Peyer's patch (tissue), 4 donors: ENCODE results near the gene UST. TPM values are rescaled to one million over a fixed set of nuclear protein-coding genes. Genes with fewer than 3 reads are reported as not detected.

Source experiments
- DNase-seq, 3 donors: peaks; one replicate each; pipeline ENCODE4 v3.0.0-alpha.2; 2017 to 2019
- H3K27ac ChIP-seq, 4 donors: fragments of 200-600 bp; sonication (generic); one replicate each; pipeline ENCODE4 v1.5.1; 2016 to 2019
- H3K27me3 ChIP-seq, 2 donors: fragments of 200-600 bp; sonication (generic); one replicate each; pipeline ENCODE4 v1.5.1; 2019
- H3K36me3 ChIP-seq, 3 donors: fragments of 200-600 bp; sonication (generic); one replicate each; pipeline ENCODE4 v1.5.1; 2016 to 2019
- H3K4me1 ChIP-seq, 4 donors: fragments of 200-600 bp; sonication (generic); one replicate each; pipeline ENCODE4 v1.5.1; 2016 to 2019
- H3K4me3 ChIP-seq, 4 donors: fragments of 200-600 bp; sonication (generic); 1 replicate in 3 of 4; 2 replicates in 1 of 4; pipeline ENCODE4 v1.5.1; 2016 to 2019; ENCODE audit warnings: mild to moderate bottlenecking in 1 of 4
- H3K9me3 ChIP-seq, 4 donors: fragments of 200-600 bp; sonication (generic); one replicate each; pipeline ENCODE4 v1.5.1; 2016 to 2019; ENCODE audit warnings: mild to moderate bottlenecking in 1 of 4
- POLR2A ChIP-seq, 2 donors: fragments of 450-650 bp; IDR thresholded peaks; one replicate each; pipeline ENCODE4 v1.5.1; 2017; ENCODE audit warnings: antibody characterized with exemption in 2 of 2, mild to moderate bottlenecking in 2 of 2, moderate library complexity in 2 of 2
- total RNA-seq, 4 donors: library from RNA; depleted of rRNA; stranded (reverse); fragments of >200 nt; gene quantifications; one replicate each; pipeline ENCODE4 v1.1.0, GENCODE V29; 2016
- TF ChIP-seq, protein P1 (sequence below), 6 experiments: fragments of 450-650 bp in 4 of 6; fragments of 200-600 bp in 2 of 6; sonication (generic) in 1 of 6; IDR thresholded peaks; one replicate each; pipeline ENCODE4 v1.5.1; 2017 to 2019; ENCODE audit warnings: antibody characterized with exemption in 6 of 6, mild to moderate bottlenecking in 3 of 6, moderate library complexity in 1 of 6

UST gene
- total RNA-seq, 4 donors from 2014 or later: 3.0 to 37.1 (median 4.6) TPM

DNA sequence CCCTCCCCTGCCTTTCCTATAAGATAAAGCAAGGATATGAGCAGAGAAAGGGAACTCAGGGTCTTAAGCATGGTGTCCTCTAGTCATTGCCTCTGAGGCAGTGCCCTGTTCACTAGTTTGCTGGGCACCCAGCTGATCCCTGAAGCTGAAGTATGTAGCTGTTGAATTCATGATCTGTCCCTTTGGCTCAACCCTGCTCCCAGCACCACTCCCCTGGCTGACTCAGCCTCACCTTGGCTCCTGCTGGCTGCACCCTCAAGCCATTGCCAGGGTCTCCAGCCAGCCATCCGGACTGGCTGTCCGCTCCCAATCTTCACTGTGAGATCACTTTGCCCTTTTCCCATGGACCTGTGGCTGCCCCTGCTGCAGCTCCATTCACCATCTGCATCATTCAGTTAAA, 25.9 kb upstream of the UST start:
- H3K36me3 ChIP-seq: no peaks in the 10 kb centered on the region
- no peak for TF ChIP-seq POLR2A (IDR thresholded peaks at IDR 0.05)
- TF ChIP-seq, protein P1, sequence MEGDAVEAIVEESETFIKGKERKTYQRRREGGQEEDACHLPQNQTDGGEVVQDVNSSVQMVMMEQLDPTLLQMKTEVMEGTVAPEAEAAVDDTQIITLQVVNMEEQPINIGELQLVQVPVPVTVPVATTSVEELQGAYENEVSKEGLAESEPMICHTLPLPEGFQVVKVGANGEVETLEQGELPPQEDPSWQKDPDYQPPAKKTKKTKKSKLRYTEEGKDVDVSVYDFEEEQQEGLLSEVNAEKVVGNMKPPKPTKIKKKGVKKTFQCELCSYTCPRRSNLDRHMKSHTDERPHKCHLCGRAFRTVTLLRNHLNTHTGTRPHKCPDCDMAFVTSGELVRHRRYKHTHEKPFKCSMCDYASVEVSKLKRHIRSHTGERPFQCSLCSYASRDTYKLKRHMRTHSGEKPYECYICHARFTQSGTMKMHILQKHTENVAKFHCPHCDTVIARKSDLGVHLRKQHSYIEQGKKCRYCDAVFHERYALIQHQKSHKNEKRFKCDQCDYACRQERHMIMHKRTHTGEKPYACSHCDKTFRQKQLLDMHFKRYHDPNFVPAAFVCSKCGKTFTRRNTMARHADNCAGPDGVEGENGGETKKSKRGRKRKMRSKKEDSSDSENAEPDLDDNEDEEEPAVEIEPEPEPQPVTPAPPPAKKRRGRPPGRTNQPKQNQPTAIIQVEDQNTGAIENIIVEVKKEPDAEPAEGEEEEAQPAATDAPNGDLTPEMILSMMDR (IDR thresholded peaks at IDR 0.05): no peak
- no peak for DNase-seq
- no peak overlapping the region for H3K4me3 ChIP-seq
- H3K27ac ChIP-seq: no peak overlapping the region
- no peaks in the 10 kb centered on the region for H3K4me1 ChIP-seq
- H3K9me3 ChIP-seq: no peaks in the 10 kb centered on the region
- no peaks in the 10 kb centered on the region for H3K27me3 ChIP-seq

DNA sequence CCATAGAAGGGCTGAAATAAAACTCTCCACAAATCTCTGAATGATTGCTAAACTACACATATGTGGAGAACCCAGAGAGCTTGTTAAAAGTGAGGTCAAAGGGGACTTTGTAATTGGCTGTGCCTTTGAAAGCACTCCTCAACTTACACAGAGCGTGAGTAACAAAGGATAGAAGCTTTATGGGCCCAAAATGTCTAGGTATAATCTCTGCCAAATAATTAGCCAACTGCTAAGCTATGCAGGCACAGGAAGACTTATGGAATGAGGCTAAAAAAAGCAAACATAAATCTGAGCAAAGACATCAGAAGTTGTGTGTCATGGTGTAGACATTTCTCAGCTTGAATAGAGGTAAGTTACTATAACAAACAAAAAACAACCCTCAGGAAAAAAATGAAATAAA, 23.3 kb upstream of the UST start:
- Histone ChIP-seq H3K27ac (no peak overlapping the region), H3K4me1 (no peaks in the 10 kb centered on the region), H3K4me3 (no peak overlapping the region), H3K9me3 (no peaks in the 10 kb centered on the region), H3K36me3 (no peaks in the 10 kb centered on the region), H3K27me3 (no peaks in the 10 kb centered on the region)
- DNase-seq: no peak
- no peak for TF ChIP-seq POLR2A (IDR thresholded peaks at IDR 0.05)
- TF ChIP-seq, protein P1 (IDR thresholded peaks at IDR 0.05): no peak

GRCh38 chr6:148724428-148724827, 22.4 kb upstream of the UST start:
- DNase-seq: no peak
- Histone ChIP-seq H3K4me1 (no peaks in the 10 kb centered on the region), H3K4me3 (no peak overlapping the region), H3K36me3 (no peaks in the 10 kb centered on the region), H3K9me3 (no peaks in the 10 kb centered on the region), H3K27ac (no peak overlapping the region), H3K27me3 (no peaks in the 10 kb centered on the region)
- TF ChIP-seq, protein P1 (IDR thresholded peaks at IDR 0.05): no peak
- TF ChIP-seq POLR2A (IDR thresholded peaks at IDR 0.05): no peak

- no peak for DNase-seq
- no peak for TF ChIP-seq POLR2A (IDR thresholded peaks at IDR 0.05)
- TF ChIP-seq, protein P1 (IDR thresholded peaks at IDR 0.05): no peak
- Histone ChIP-seq H3K4me1 (no peaks in the 10 kb centered on the region), H3K27me3 (no peaks in the 10 kb centered on the region), H3K27ac (no peak overlapping the region), H3K9me3 (no peaks in the 10 kb centered on the region), H3K36me3 (no peaks in the 10 kb centered on the region), H3K4me3 (no peak overlapping the region)
These were observed 19.7 kb upstream of the UST start for GRCh38 chr6:148727104-148727503.

DNA sequence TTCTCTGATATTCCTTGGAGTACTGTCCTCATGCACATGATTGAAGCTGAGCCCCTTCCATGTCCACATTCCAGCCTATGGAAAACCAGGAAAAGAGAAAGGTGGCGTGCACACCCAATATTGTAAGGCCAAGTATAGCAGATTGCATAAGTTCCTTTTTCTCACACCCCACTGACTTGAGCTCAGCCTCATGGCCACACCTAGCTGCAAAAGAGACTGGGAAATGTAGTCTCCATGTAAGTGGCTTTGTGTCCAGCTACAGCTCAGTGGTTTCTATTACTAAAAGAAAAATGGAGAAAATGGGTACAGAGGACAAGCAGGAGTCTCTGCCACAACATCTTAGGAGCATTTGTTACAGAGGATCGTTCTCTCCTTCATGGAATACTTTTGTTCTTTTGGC, 10.8 kb upstream of the UST start:
- H3K4me1 ChIP-seq: no peaks in the 10 kb centered on the region
- no peaks in the 10 kb centered on the region for H3K27me3 ChIP-seq
- H3K36me3 ChIP-seq: no peaks in the 10 kb centered on the region
- no peak overlapping the region for H3K4me3 ChIP-seq
- no peak for TF ChIP-seq POLR2A (IDR thresholded peaks at IDR 0.05)
- TF ChIP-seq, protein P1 (IDR thresholded peaks at IDR 0.05): no peak
- no peak overlapping the region for H3K27ac ChIP-seq
- no peaks in the 10 kb centered on the region for H3K9me3 ChIP-seq
- DNase-seq: no peak

DNA sequence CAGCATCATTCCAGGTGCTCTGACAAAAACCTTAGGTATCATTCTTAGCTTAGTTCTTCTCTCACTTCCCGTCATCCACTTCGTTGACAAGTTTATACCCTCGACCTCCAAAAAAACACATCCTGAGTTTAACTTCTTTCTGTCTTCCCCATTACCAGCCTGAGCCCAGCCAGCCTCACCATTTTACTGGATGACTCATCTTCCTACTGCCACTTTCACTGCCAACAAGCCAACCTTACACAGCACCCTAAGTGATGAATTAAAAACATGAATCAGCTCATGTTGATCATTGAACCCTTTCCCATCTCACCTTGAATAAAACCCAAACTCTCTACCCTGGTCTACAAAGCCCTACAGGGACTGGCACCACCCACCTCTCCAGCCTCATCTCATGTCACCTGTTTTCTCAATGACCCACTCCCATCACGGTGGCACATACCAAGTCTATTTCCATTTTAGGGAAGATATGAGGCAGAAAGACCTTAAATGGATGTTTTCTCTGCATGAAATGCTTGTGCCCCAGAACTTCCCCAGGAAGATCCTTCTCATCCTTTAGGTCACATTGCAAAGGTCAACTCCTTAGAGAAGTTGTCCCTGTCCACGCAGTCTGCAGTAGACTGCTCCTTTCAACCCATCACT, 9.9 kb upstream of the UST start:
- Histone ChIP-seq H3K4me1 (no peaks in the 10 kb centered on the region), H3K9me3 (no peaks in the 10 kb centered on the region), H3K27ac (no peak overlapping the region), H3K27me3 (no peaks in the 10 kb centered on the region), H3K4me3 (no peak overlapping the region), H3K36me3 (no peaks in the 10 kb centered on the region)
- TF ChIP-seq, protein P1 (IDR thresholded peaks at IDR 0.05): no peak
- no peak for TF ChIP-seq POLR2A (IDR thresholded peaks at IDR 0.05)
- no peak for DNase-seq
